Natural killer cell (primary cell): ENCODE results near the gene SUPT7L. TPM values are rescaled to one million over a fixed set of nuclear protein-coding genes. Genes with fewer than 3 reads are reported as not detected.

Source experiments
- ATAC-seq, 3 donors: fragments of 150-1000 bp in 2 of 3; fragments of 200-7000 bp in 1 of 3; cut with Tn5 transposase; 1 replicate in 1 of 3; 2 replicates in 2 of 3; pipeline ENCODE4 v1.10.0; 2021; ENCODE audit warnings: mild to moderate bottlenecking in 2 of 3, moderate library complexity in 2 of 3
- DNase-seq, 2 donors: peaks; one replicate each; pipeline versions ENCODE4 v3.0.0 to v3.0.0-alpha.2; 2013 to 2021; ENCODE audit warnings: mixed read lengths in 1 of 2
- H3K27ac ChIP-seq: one replicate; pipeline ENCODE4 v1.5.1; 2013; ENCODE audit warnings: mild to moderate bottlenecking, low read length
- H3K27me3 ChIP-seq: one replicate; pipeline ENCODE4 v1.6.1; 2013; ENCODE audit warnings: low read length; ENCODE audit not compliant: control insufficient read depth, insufficient read depth
- H3K36me3 ChIP-seq: one replicate; pipeline ENCODE4 v1.6.1; 2013; ENCODE audit warnings: low read length; ENCODE audit not compliant: control insufficient read depth, insufficient read depth
- H3K4me1 ChIP-seq: one replicate; pipeline ENCODE4 v1.6.1; 2013; ENCODE audit warnings: low read length; ENCODE audit not compliant: control insufficient read depth, insufficient read depth
- H3K4me3 ChIP-seq: one replicate; pipeline ENCODE4 v1.5.1; 2013; ENCODE audit warnings: low read length
- H3K9me3 ChIP-seq: one replicate; pipeline ENCODE4 v1.6.1; 2013; ENCODE audit warnings: low read length; ENCODE audit not compliant: control insufficient read depth, insufficient read depth
- H3K27ac Mint-ChIP-seq, 2 donors: one replicate each; pipeline ENCODE4 v1.8.0; 2022; ENCODE audit warnings: mild to moderate bottlenecking in 2 of 2, mixed read lengths in 2 of 2, moderate library complexity in 1 of 2
- H3K27me3 Mint-ChIP-seq, 2 donors: one replicate each; pipeline ENCODE4 v1.8.0; 2022; ENCODE audit warnings: low read depth in 2 of 2, mixed read lengths in 2 of 2
- H3K36me3 Mint-ChIP-seq: one replicate; pipeline ENCODE4 v1.8.0; 2022; ENCODE audit warnings: mixed read lengths
- H3K4me1 Mint-ChIP-seq, 2 donors: one replicate each; pipeline ENCODE4 v1.8.0; 2022; ENCODE audit warnings: mixed read lengths in 2 of 2
- H3K4me3 Mint-ChIP-seq: one replicate; pipeline ENCODE4 v1.8.0; 2022; ENCODE audit warnings: mild to moderate bottlenecking, moderate library complexity, mixed read lengths
- H3K9me3 Mint-ChIP-seq, 2 donors: one replicate each; pipeline ENCODE4 v1.8.0; 2022; ENCODE audit warnings: mixed read lengths in 2 of 2
- CTCF ChIP-seq: fragments of 200-600 bp; IDR thresholded peaks from one replicate; pipeline ENCODE4 v1.8.0; 2022; ENCODE audit warnings: antibody characterized with exemption
- WGBS: methylation state at CpG from one replicate; pipeline ENCODE4 v1.1.7; 2013; ENCODE audit warnings: missing lambda C conversion rate; ENCODE audit not compliant: insufficient coverage; 5-methylcytosine and 5-hydroxymethylcytosine counted together
- intact Hi-C: fragments of 100-400 bp; cut with micrococcal nuclease; formaldehyde crosslinking; loops from one replicate; pipeline ENCODE4 v1.14.2; 2022
- total RNA-seq, 4 donors: library from RNA; stranded (reverse); fragments of 120-200 nt in 1 of 4; gene quantifications; one replicate each; pipeline versions ENCODE4 v1.2.3 to v1.2.4, GENCODE V29; 2013 to 2022

Gene SUPT7L
- total RNA-seq, 3 donors from 2014 or later (not counting 1 experiment from before 2014, with no cell fraction given): 52.2 to 53.7 (median 52.8) TPM

- Mint-ChIP-seq H3K9me3 (no peaks in the 10 kb centered on the region), H3K36me3 (no peaks in the 10 kb centered on the region), H3K27ac (no peak overlapping the region), H3K4me3 (no peak overlapping the region), H3K27me3 (peaks cover 5 to 16% of the 10 kb centered on the region in 2 donors), H3K4me1 (peaks cover 12 to 14% of the 10 kb centered on the region in 2 donors)
- intact Hi-C loops: no loop called here
- Histone ChIP-seq H3K9me3 (no peaks in the 10 kb centered on the region), H3K4me3 (no peak overlapping the region), H3K4me1 (peaks cover 16% of the 10 kb centered on the region), H3K27ac (no peak overlapping the region), H3K36me3 (no peaks in the 10 kb centered on the region), H3K27me3 (peaks cover 2% of the 10 kb centered on the region)
- no peak for TF ChIP-seq CTCF
- DNase-seq (no peak), ATAC-seq (no peak)
- WGBS: 96% methylated on average over 5 of the region's 5 CpGs
These were observed 48.4 kb upstream of the SUPT7L start for GRCh38 chr2:27711804-27712203.

- Mint-ChIP-seq H3K9me3 (no peaks in the 10 kb centered on the region), H3K4me1 (peaks cover 6% of the 10 kb centered on the region in 2 donors), H3K36me3 (no peaks in the 10 kb centered on the region), H3K27ac (no peak overlapping the region), H3K27me3 (peaks cover 0 to 11% of the 10 kb centered on the region in 2 donors), H3K4me3 (no peak overlapping the region)
- no peaks in the 10 kb centered on the region for H3K36me3 ChIP-seq
- DNase-seq (no peak), ATAC-seq (no peak)
- no peaks in the 10 kb centered on the region for H3K27me3 ChIP-seq
- intact Hi-C loops: no loop called here
- no peak overlapping the region for H3K4me3 ChIP-seq
- 98% methylated on average over 7 of the region's 8 CpGs for WGBS
- H3K27ac ChIP-seq: no peak overlapping the region
- peaks cover 7% of the 10 kb centered on the region for H3K4me1 ChIP-seq
- no peaks in the 10 kb centered on the region for H3K9me3 ChIP-seq
- TF ChIP-seq CTCF: no peak
These were observed 47.4 kb upstream of the SUPT7L start for GRCh38 chr2:27710640-27711430.

GRCh38 chr2:27709960-27710575, 46.7 kb upstream of the SUPT7L start:
- intact Hi-C loops: no loop called here

More at GRCh38 chr2:27709960-27710575, 46.7 kb upstream of the SUPT7L start:
- H3K27me3 ChIP-seq: no peaks in the 10 kb centered on the region
- Mint-ChIP-seq H3K27ac (no peak overlapping the region), H3K4me1 (peaks cover 6% of the 10 kb centered on the region in 2 donors), H3K9me3 (no peaks in the 10 kb centered on the region), H3K36me3 (no peaks in the 10 kb centered on the region), H3K4me3 (no peak overlapping the region), H3K27me3 (peaks cover 0 to 11% of the 10 kb centered on the region in 2 donors)
- no peaks in the 10 kb centered on the region for H3K9me3 ChIP-seq
- no peak overlapping the region for H3K4me3 ChIP-seq
- TF ChIP-seq CTCF: no peak
- DNase-seq: no peak
- no peak for ATAC-seq
- H3K36me3 ChIP-seq: no peaks in the 10 kb centered on the region
- WGBS: 100% methylated on average over 7 of the region's 7 CpGs
- H3K27ac ChIP-seq: no peak overlapping the region
- H3K4me1 ChIP-seq: peaks cover 2% of the 10 kb centered on the region
